Coronary artery (tissue), 2 donors: ENCODE results near the gene COL28A1.

Experiments
- DNase-seq: peaks from one replicate; pipeline ENCODE4 v3.0.0-alpha.2; 2017; ENCODE audit warnings: low spot score
- H3K27ac ChIP-seq, 2 donors: fragments of 200-600 bp; sonication (generic); one replicate each; pipeline ENCODE4 v1.5.1; 2016 to 2019
- H3K4me3 ChIP-seq: fragments of 200-600 bp; sonication (generic); 2 replicates; pipeline ENCODE4 v1.5.1; 2016; ENCODE audit warnings: mild to moderate bottlenecking, moderate library complexity
- CTCF ChIP-seq: fragments of 200-600 bp; sonication (generic); IDR thresholded peaks from one replicate; pipeline ENCODE4 v1.5.1; 2019; ENCODE audit warnings: antibody characterized with exemption

The COL28A1 gene

GRCh38 chr7:7424151-7424873 lies 111.4 kb downstream of the COL28A1 start:
- no peak for DNase-seq
- TF ChIP-seq CTCF = peak; percentile 56
- Histone ChIP-seq H3K4me3 (peak overlapping the region; percentile 65), H3K27ac (no peak overlapping the region)

GRCh38 chr7:7422641-7423040 lies 113.0 kb downstream of the COL28A1 start:
- Histone ChIP-seq H3K27ac (no peak overlapping the region), H3K4me3 (no peak overlapping the region)
- DNase-seq = no peak
- TF ChIP-seq CTCF = no peak

GRCh38 chr7:7421826-7422225 lies 113.8 kb downstream of the COL28A1 start:
- TF ChIP-seq CTCF = no peak
- DNase-seq = no peak
- Histone ChIP-seq H3K27ac (no peak overlapping the region), H3K4me3 (no peak overlapping the region)

GRCh38 chr7:7418997-7419396 lies 116.7 kb downstream of the COL28A1 start:
- H3K27ac ChIP-seq = no peak overlapping the region
- no peak overlapping the region for H3K4me3 ChIP-seq
- no peak for DNase-seq
- TF ChIP-seq CTCF = no peak

- Histone ChIP-seq H3K4me3 (no peak overlapping the region), H3K27ac (no peak overlapping the region)
- TF ChIP-seq CTCF = no peak
- DNase-seq = no peak
These were observed 117.8 kb downstream of the COL28A1 start for GRCh38 chr7:7417851-7418250.

GRCh38 chr7:7417414-7417813 lies 118.3 kb downstream of the COL28A1 start:
- no peak for DNase-seq
- TF ChIP-seq CTCF = no peak
- Histone ChIP-seq H3K4me3 (no peak overlapping the region), H3K27ac (no peak overlapping the region)

GRCh38 chr7:7416031-7416858 lies 119.4 kb downstream of the COL28A1 start:
- H3K4me3 ChIP-seq = no peak overlapping the region
- TF ChIP-seq CTCF = no peak
- no peak for DNase-seq
- H3K27ac ChIP-seq = no peak overlapping the region
